Trophoblast cell (in vitro differentiated cells and primary cell): ENCODE measurements around the gene PCDHB9.
"Not testable (repeated sequence)": the region's sequence is repeated elsewhere in the genome, so short reads cannot be mapped to it uniquely, and the experiment has no call there.

Experiments
- DNase-seq, 2 donors: peaks; one replicate each; pipeline ENCODE4 v3.0.0-alpha.2; 2016
- H2AFZ ChIP-seq: 2 replicates; pipeline ENCODE4 v1.6.1; 2013; ENCODE audit warnings: low read length, moderate library complexity, mild to moderate bottlenecking; ENCODE audit not compliant: insufficient read depth, poor library complexity
- H2AK5ac ChIP-seq: 2 replicates; pipeline ENCODE4 v1.6.1; 2013; ENCODE audit warnings: mild to moderate bottlenecking, low read length
- H2BK120ac ChIP-seq: 2 replicates; pipeline ENCODE4 v1.6.1; 2013; ENCODE audit warnings: low read length, mild to moderate bottlenecking, moderate library complexity; ENCODE audit not compliant: insufficient read depth, poor library complexity
- H2BK12ac ChIP-seq: 2 replicates; pipeline ENCODE4 v1.6.1; 2013; ENCODE audit warnings: mild to moderate bottlenecking, low read length, moderate library complexity
- H2BK5ac ChIP-seq: 2 replicates; pipeline ENCODE4 v1.6.1; 2013; ENCODE audit warnings: low read length, low read depth, moderate library complexity, mild to moderate bottlenecking; ENCODE audit not compliant: poor library complexity
- H3K14ac ChIP-seq: 2 replicates; pipeline ENCODE4 v1.6.1; 2013; ENCODE audit warnings: mild to moderate bottlenecking, low read length
- H3K18ac ChIP-seq: 2 replicates; pipeline ENCODE4 v1.6.1; 2013; ENCODE audit warnings: mild to moderate bottlenecking, low read length
- H3K23ac ChIP-seq: 2 replicates; pipeline ENCODE4 v1.6.1; 2013; ENCODE audit warnings: low read length
- H3K27ac ChIP-seq: 2 replicates; pipeline ENCODE4 v1.5.1; 2013; ENCODE audit warnings: low read depth, mild to moderate bottlenecking, inconsistent platforms, low read length, moderate library complexity
- H3K27me3 ChIP-seq: 2 replicates; pipeline ENCODE4 v1.6.1; 2013; ENCODE audit warnings: inconsistent platforms, mild to moderate bottlenecking, low read length, moderate library complexity; ENCODE audit not compliant: insufficient read depth
- H3K36me3 ChIP-seq, 2 experiments: 1 replicate in 1 of 2; 2 replicates in 1 of 2; pipeline ENCODE4 v1.6.1; 2013; ENCODE audit warnings: low read length in 2 of 2, mild to moderate bottlenecking in 2 of 2, moderate library complexity in 1 of 2; ENCODE audit not compliant: insufficient read depth in 2 of 2, control insufficient read depth in 1 of 2
- H3K4ac ChIP-seq: 2 replicates; pipeline ENCODE4 v1.6.1; 2013; ENCODE audit warnings: low read depth, mild to moderate bottlenecking, low read length, moderate library complexity
- H3K4me1 ChIP-seq, 2 experiments: 1 replicate in 1 of 2; 2 replicates in 1 of 2; pipeline ENCODE4 v1.6.1; 2013; ENCODE audit warnings: low read length in 2 of 2, mild to moderate bottlenecking in 2 of 2, moderate library complexity in 1 of 2; ENCODE audit not compliant: insufficient read depth in 2 of 2, control insufficient read depth in 1 of 2
- H3K4me2 ChIP-seq: 2 replicates; pipeline ENCODE4 v1.6.1; 2013; ENCODE audit warnings: inconsistent platforms, mild to moderate bottlenecking, low read length, moderate library complexity
- H3K4me3 ChIP-seq: 2 replicates; pipeline ENCODE4 v1.5.1; 2013; ENCODE audit warnings: mild to moderate bottlenecking, low read depth, low read length, inconsistent platforms
- H3K79me1 ChIP-seq: one replicate; pipeline ENCODE4 v1.6.1; 2013; ENCODE audit warnings: low read length
- H3K79me2 ChIP-seq: 2 replicates; pipeline ENCODE4 v1.6.1; 2013; ENCODE audit warnings: low read length, mild to moderate bottlenecking; ENCODE audit not compliant: control insufficient read depth, insufficient read depth, poor library complexity
- H3K9ac ChIP-seq: 2 replicates; pipeline ENCODE4 v1.6.1; 2013; ENCODE audit warnings: mild to moderate bottlenecking, low read length
- H3K9me3 ChIP-seq: 2 replicates; pipeline ENCODE4 v1.6.1; 2013; ENCODE audit warnings: low read depth, mild to moderate bottlenecking, control low read depth, inconsistent platforms, low read length; ENCODE audit not compliant: insufficient read depth
- H4K12ac ChIP-seq: 2 replicates; pipeline ENCODE4 v1.6.1; 2013; ENCODE audit warnings: low read depth, mild to moderate bottlenecking, low read length, moderate library complexity
- H4K8ac ChIP-seq: 2 replicates; pipeline ENCODE4 v1.6.1; 2013; ENCODE audit warnings: low read depth, mild to moderate bottlenecking, low read length, moderate library complexity
- H4K91ac ChIP-seq: one replicate; pipeline ENCODE4 v1.6.1; 2013; ENCODE audit warnings: low read depth, mild to moderate bottlenecking, low read length, moderate library complexity
- WGBS: extraction: QIAGEN DNeasy Blood & Tissue Kit; methylation state at CpG from one replicate; pipeline ENCODE4 v1.1.7; 2013; ENCODE audit warnings: missing lambda C conversion rate; ENCODE audit not compliant: insufficient read length, insufficient coverage; ENCODE audit errors: extremely low coverage; 5-methylcytosine and 5-hydroxymethylcytosine counted together

PCDHB9 gene

DNA sequence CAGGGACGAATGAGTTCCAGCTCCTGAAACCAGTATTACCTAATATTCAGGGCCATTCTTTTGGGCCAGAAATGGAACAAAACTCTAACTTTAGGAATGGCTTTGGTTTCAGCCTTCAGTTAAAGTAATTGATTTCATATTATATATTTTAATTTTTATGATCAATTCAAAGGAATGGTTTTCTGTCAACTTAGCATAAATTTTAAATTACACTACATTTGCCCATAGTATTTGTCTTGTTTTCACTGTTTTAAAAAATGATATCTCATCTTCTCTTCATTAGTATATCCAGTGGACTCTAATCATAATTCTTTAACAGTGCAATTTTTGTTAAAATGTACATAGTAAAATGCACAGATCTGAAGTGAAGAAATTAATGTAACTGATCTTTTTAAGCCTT, 6.6 kb upstream of the PCDHB9 start:
- WGBS: no CpG with 5 or more reads among the region's 1 CpG
- no peaks in the 10 kb centered on the region for H3K79me1 ChIP-seq

DNA sequence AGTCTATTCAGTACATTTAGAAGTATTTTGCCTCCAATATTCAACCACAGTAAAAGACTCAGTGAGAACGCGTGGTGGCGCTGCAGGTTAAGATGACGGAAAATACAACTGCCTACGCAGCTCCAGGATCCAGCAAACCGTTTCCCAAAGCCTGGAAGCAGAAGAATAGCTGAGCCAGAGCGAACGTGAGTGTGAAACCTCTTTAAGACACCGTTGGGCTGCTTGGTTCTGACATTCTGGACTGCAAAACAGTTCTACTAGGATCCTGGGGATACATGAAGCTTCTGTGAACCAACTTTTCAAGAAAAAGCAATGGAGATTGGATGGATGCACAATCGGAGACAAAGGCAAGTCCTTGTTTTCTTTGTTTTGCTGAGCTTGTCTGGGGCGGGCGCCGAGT, 4.7 kb upstream of the PCDHB9 start, which contains the start of gene PCDHB16:
Gene PCDHB16, plus strand, starts transcription at position 140 of the 400 bp plus-strand sequence. Its CDS starts 173 bp downstream, at position 313.
- no peak within 1 kb of the TSS for H3K23ac ChIP-seq
- no peaks in the 10 kb centered on the region for H3K79me2 ChIP-seq
- no peaks in the 10 kb centered on the region for H3K4me1 ChIP-seq
- peaks cover 2% of the 10 kb centered on the region for H3K9me3 ChIP-seq
- no peaks in the 10 kb centered on the region for H3K36me3 ChIP-seq
- no peak within 1 kb of the TSS for H4K91ac ChIP-seq
- no peak within 1 kb of the TSS for H3K14ac ChIP-seq
- no peak for DNase-seq
- no peak within 1 kb of the TSS for H3K27ac ChIP-seq
- H3K9ac ChIP-seq: peak within 1 kb of the TSS; percentile 54
- peak within 1 kb of the TSS; percentile 61 for H3K4me2 ChIP-seq
- peak within 1 kb of the TSS; percentile 60 for H3K4me3 ChIP-seq
- no peak within 1 kb of the TSS for H3K4ac ChIP-seq
- peak within 1 kb of the TSS; percentile 44 for H4K12ac ChIP-seq
- H4K8ac ChIP-seq: peak within 1 kb of the TSS; percentile 14
- H3K18ac ChIP-seq: no peak within 1 kb of the TSS
- no CpG with 5 or more reads among the region's 13 CpGs for WGBS
- no peak within 1 kb of the TSS for H2BK5ac ChIP-seq
- no peak within 1 kb of the TSS for H2AK5ac ChIP-seq
- no peaks in the 10 kb centered on the region for H3K27me3 ChIP-seq
- H2AFZ ChIP-seq: peak within 1 kb of the TSS; percentile 1
- H2BK120ac ChIP-seq: no peak within 1 kb of the TSS
- H2BK12ac ChIP-seq: no peak within 1 kb of the TSS
- no peaks in the 10 kb centered on the region for H3K79me1 ChIP-seq

More for the DNA sequence above, 6.6 kb upstream of the PCDHB9 start:
- Histone ChIP-seq H3K27me3 (no peaks in the 10 kb centered on the region), H3K23ac (no peak overlapping the region), H3K4me1 (no peaks in the 10 kb centered on the region), H4K12ac (no peak overlapping the region), H2AK5ac (no peak overlapping the region), H3K9ac (no peak overlapping the region), H3K14ac (no peak overlapping the region), H3K36me3 (no peaks in the 10 kb centered on the region), H3K79me2 (no peaks in the 10 kb centered on the region), H2BK5ac (no peak overlapping the region), H3K9me3 (peaks cover 2% of the 10 kb centered on the region), H3K4me3 (no peak overlapping the region), H3K4ac (no peak overlapping the region), H3K18ac (no peak overlapping the region), H4K8ac (no peak overlapping the region), H3K4me2 (no peak overlapping the region), H2BK12ac (no peak overlapping the region), H2BK120ac (no peak overlapping the region), H2AFZ (no peak overlapping the region), H4K91ac (no peak overlapping the region), H3K27ac (no peak overlapping the region)
- DNase-seq: no peak

DNA sequence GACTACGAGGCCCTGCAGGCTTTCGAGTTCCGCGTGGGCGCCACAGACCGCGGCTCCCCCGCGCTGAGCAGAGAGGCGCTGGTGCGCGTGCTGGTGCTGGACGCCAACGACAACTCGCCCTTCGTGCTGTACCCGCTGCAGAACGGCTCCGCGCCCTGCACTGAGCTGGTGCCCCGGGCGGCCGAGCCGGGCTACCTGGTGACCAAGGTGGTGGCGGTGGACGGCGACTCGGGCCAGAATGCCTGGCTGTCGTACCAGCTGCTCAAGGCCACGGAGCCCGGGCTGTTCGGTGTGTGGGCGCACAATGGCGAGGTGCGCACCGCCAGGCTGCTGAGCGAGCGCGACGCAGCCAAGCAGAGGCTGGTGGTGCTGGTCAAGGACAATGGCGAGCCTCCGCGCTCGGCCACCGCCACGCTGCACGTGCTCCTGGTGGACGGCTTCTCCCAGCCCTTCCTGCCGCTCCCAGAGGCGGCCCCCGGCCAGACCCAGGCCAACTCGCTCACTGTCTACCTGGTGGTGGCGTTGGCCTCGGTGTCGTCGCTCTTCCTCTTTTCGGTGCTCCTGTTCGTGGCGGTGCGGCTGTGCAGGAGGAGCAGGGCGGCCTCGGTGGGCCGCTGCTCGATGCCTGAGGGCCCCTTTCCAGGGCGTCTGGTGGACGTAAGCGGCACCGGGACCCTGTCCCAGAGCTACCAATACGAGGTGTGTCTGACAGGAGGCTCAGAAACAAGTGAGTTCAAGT, 2.7 kb upstream of the PCDHB9 start:
- H3K23ac ChIP-seq, H3K27me3 ChIP-seq, H3K4me3 ChIP-seq, H2AK5ac ChIP-seq, H2BK5ac ChIP-seq, H3K4me1 ChIP-seq, H3K9ac ChIP-seq, H3K79me1 ChIP-seq, DNase-seq, H4K12ac ChIP-seq, H3K4me2 ChIP-seq, H3K18ac ChIP-seq, H3K14ac ChIP-seq, H3K4ac ChIP-seq, H2BK120ac ChIP-seq, H4K91ac ChIP-seq, H2AFZ ChIP-seq, H4K8ac ChIP-seq, H3K36me3 ChIP-seq, H3K79me2 ChIP-seq, H2BK12ac ChIP-seq, H3K27ac ChIP-seq, H3K9me3 ChIP-seq: not testable (repeated sequence)
- no CpG with 5 or more reads among the region's 69 CpGs for WGBS

DNA sequence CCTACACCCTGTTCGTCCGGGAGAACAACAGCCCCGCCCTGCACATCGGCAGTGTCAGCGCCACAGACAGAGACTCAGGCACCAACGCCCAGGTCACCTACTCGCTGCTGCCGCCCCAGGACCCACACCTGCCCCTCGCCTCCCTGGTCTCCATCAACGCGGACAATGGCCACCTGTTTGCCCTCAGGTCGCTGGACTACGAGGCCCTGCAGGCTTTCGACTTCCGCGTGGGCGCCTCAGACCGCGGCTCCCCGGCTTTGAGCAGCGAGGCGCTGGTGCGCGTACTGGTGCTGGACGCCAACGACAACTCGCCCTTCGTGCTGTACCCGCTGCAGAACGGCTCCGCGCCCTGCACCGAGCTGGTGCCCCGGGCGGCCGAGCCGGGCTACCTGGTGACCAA, 1.7 kb downstream of the PCDHB9 start:
- not testable (repeated sequence) for H3K4me1 ChIP-seq, H3K4ac ChIP-seq, H3K23ac ChIP-seq, H3K9ac ChIP-seq, H3K18ac ChIP-seq, H3K36me3 ChIP-seq, H4K8ac ChIP-seq, H4K91ac ChIP-seq, H3K79me1 ChIP-seq, H2BK120ac ChIP-seq, H2BK5ac ChIP-seq, H2AK5ac ChIP-seq, H3K4me3 ChIP-seq, H2BK12ac ChIP-seq, H3K9me3 ChIP-seq, H3K27ac ChIP-seq, DNase-seq, H3K27me3 ChIP-seq, H3K79me2 ChIP-seq, H4K12ac ChIP-seq, H3K14ac ChIP-seq, H2AFZ ChIP-seq, H3K4me2 ChIP-seq
- no CpG with 5 or more reads among the region's 37 CpGs for WGBS
